Measurements from ENCODE around the gene IPO5.

Gene IPO5

GRCh38 chr13:98068521-98068920 is 115.0 kb downstream of the IPO5 start:
- no peak for TF ChIP-seq CTCF (IDR thresholded peaks at IDR 0.05; ENCODE audit: borderline replicate concordance, control extremely low read depth, extremely low read depth, insufficient read depth, missing control alignments)
- no peak for DNase-seq (ENCODE audit: low spot score)
- in situ Hi-C loops (cut with MboI; ENCODE audit: low sequenced_read_pairs, unreplicated experiment) = no loop called here

GRCh38 chr13:98069985-98070384 is 116.5 kb downstream of the IPO5 start:
- no peak for DNase-seq (ENCODE audit: low spot score)
- in situ Hi-C loops (cut with MboI; ENCODE audit: low sequenced_read_pairs, unreplicated experiment) = no loop called here
- no peak for TF ChIP-seq CTCF (IDR thresholded peaks at IDR 0.05; ENCODE audit: borderline replicate concordance, control extremely low read depth, extremely low read depth, insufficient read depth, missing control alignments)

GRCh38 chr13:98071316-98071715 is 117.8 kb downstream of the IPO5 start:
- in situ Hi-C loops (cut with MboI; ENCODE audit: low sequenced_read_pairs, unreplicated experiment) = no loop called here
- no peak for TF ChIP-seq CTCF (IDR thresholded peaks at IDR 0.05; ENCODE audit: borderline replicate concordance, control extremely low read depth, extremely low read depth, insufficient read depth, missing control alignments)
- no peak for DNase-seq (ENCODE audit: low spot score)

- no peak for TF ChIP-seq CTCF (IDR thresholded peaks at IDR 0.05; ENCODE audit: borderline replicate concordance, control extremely low read depth, extremely low read depth, insufficient read depth, missing control alignments)
- in situ Hi-C loops (cut with MboI; ENCODE audit: low sequenced_read_pairs, unreplicated experiment) = no loop called here
- DNase-seq (ENCODE audit: low spot score) = no peak
Measured at GRCh38 chr13:98072476-98072875, 119.0 kb downstream of the IPO5 start.

Measured in GM13976 (cell line).